KBM-7 (cell line): ENCODE results near the gene TOMM34.

Source experiments
- DNase-seq: peaks from one replicate; pipeline ENCODE4 v3.0.0-alpha.2; 2015
- in situ Hi-C: fragments of 300-500 bp; cut with MboI; formaldehyde crosslinking; loops from 2 replicates; pipeline ENCODE4 v1.14.3; 2020; ENCODE audit warnings: low sequenced_read_pairs, low pct_unique_long_range_greater_than_20kb, mixed read lengths

The TOMM34 gene, protein sequence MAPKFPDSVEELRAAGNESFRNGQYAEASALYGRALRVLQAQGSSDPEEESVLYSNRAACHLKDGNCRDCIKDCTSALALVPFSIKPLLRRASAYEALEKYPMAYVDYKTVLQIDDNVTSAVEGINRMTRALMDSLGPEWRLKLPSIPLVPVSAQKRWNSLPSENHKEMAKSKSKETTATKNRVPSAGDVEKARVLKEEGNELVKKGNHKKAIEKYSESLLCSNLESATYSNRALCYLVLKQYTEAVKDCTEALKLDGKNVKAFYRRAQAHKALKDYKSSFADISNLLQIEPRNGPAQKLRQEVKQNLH

DNA sequence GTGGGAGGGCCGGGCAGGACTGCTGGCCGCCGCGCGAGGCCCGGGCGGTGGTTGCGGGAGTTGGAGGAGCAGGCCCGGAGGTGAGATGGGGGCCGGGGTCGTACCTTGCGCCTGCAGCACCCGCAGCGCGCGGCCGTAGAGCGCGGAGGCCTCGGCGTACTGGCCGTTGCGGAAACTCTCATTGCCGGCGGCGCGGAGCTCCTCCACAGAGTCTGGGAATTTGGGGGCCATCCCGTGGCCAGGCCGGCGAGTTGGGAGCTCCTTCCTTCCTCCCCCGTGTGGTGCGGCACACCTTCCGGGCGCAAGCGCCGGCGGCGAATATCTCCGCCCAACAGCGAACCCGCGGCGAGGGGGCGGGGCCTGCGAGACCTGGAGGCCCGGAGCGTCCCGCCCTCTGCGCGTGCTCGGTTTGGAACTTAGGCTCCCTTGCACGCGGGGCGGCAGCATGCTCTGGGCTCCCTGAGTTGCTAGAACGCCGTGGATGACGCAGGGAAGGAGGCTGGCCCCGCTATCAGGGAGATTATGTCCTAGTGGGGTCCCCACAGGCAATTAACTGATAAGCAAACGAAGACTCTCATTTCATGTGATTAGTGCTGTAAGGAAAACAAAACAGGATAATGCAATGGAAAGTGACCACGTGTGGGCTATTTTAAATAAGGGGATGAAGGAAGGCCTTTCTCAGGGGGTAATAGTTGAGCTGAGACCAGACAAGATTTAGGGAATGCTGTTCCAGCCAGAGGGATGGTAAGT is at the start of gene TOMM34:
Gene TOMM34 (minus strand): TSS at position 295 of the 750 bp plus-strand sequence. CDS start 64 bp downstream, at position 231.
- in situ Hi-C loops, result no loop called here
- peak; percentile 95 for DNase-seq

DNA sequence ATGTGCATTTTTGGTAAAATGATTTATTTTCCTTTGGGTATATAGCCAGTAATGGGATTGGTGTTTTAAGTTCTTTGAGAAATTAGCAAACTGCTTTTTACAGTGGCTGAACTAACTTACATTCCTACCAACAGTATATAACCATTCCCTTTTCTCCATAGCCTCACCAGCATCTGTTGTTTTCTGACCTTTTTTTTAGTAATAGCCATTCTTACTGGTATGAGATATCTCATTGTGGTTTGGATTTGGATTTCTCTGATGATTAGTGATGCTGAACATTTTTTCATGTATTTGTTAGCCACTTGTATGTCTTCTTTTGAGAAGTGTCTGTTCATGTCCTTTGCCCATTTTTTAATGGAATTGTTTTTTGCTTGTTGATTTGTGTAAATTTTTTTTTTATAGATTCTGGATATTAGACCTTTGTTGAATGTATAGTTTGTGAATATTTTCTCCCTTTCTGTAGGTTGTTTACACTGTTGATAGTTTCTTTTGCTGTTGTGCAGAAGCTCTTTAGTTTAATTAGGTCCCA is 48.4 kb upstream of the TOMM34 start:
- in situ Hi-C loops, result no loop called here
- DNase-seq, result no peak

DNA sequence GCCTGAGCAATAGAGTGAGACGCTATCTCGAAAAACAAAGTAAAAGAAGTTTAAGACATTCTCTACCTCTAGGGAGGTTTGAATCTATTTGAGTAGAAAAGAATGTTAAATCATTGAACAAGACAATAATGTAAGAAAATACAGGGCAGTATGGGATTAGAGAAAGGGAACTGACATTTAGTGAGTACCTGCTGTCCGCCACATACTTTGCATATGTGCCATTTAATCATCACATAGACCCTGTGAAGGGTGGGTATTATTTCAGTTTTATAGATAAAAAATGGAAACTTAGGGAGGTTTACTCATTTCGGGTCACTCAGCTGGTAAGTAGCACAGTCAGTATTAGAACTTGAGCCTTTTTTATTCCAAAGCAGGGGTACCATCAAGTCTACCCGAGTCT is 37.5 kb upstream of the TOMM34 start:
- in situ Hi-C loops, result no loop called here
- no peak for DNase-seq

DNA sequence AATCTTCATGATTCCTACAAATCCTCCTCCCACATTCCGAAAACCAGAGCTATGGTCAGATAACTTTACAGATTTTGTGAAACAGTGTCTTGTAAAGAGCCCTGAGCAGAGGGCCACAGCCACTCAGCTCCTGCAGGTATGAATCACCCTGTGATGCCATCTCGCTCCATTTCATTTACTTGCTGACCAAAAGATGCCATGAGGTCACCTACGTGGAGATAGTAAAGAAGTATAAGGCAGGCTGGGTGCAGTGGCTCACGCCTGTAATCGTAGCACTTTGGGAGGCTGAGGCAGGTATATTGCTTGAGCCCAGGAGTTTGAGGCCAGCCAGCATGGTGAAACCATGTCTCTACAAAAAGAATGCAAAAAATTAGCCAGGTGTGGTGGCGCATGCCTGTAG is 37.0 kb upstream of the TOMM34 start:
- DNase-seq, result no peak
- in situ Hi-C loops, result no loop called here

DNA sequence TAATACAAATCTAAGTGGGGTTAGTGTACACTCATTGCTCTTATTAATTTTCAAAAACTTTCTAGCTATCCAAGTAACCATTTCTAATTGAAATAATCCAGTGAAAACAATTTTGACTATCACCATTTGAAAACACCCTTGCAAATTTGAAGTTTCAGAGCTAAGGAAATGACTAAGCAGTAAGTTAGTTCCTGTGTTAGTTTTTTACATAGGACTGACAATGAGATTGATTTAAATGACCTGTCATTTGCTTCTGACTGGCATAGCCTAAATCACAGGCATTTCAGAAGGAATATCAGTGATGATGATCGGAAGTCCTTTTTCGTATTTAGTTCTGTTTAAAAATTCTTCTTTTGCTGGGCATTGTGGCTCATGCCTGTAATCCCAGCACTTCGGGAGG is 33.1 kb upstream of the TOMM34 start:
- DNase-seq, result peak; percentile 19
- in situ Hi-C loops, result no loop called here

DNA sequence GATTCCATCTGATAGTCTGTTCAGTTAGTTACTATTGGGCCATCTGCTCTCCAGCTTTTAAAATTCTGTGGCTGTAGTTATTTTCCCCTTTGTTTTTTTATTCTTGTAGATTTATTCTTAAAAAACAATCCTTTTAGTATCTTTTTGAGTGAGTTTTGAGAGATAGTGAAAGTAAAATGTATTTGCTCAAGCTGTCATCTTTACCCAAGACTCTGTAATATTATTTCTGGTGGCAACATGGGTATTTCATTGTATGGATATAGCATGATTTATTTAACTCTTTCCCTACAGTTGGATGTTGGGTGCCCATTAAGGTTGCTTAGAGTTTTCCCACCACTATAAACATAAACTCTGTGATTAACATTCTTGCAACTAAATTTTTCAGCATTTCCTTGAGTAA is 30.8 kb upstream of the TOMM34 start:
- in situ Hi-C loops, result no loop called here
- no peak for DNase-seq

DNA sequence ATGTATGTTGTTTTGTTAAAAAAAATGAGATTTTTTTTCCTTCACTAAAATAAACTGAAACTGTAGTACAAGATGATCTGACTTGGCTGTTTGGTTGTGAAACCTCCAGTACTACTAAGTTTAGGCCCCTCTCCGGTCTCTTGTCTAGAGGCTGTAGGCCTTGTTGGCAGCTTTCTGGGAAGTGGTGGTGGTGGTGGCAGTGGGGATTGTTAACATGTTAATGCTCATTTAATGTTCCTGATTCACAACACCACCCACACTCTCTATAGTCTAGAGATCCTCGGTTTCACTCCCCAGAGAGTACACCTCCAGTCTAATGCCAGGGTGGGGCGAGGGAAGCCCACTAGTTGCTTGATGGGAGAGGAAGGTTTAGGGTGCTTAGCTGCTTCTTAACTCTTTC is 30.2 kb upstream of the TOMM34 start:
- peak; percentile 32 for DNase-seq
- in situ Hi-C loops, result no loop called here

DNA sequence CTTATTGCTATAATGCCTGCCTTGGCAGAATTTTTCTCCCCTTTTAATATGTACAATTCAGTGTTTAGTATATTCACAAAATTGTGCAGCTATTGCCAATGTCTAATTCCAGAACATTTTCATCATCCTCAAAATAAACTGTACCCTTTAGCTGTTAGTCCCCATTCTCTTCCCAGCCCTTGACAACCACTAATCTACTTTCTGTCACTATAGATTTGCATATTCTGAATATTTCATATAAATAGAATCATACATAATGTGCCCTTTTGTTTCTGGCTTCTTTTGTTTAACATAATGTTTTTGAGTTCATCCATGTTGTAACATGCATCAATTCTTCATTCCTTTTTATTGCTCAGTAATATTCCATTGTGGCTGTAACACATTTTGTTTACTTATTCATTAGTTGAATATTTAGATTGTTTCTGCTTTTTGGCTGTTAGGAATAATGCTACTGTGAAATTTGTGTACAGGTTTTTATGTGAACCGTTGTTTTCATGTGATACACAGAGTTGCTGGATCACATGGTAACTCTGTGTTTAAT is 28.5 kb upstream of the TOMM34 start:
- DNase-seq, result no peak
- in situ Hi-C loops, result no loop called here

DNA sequence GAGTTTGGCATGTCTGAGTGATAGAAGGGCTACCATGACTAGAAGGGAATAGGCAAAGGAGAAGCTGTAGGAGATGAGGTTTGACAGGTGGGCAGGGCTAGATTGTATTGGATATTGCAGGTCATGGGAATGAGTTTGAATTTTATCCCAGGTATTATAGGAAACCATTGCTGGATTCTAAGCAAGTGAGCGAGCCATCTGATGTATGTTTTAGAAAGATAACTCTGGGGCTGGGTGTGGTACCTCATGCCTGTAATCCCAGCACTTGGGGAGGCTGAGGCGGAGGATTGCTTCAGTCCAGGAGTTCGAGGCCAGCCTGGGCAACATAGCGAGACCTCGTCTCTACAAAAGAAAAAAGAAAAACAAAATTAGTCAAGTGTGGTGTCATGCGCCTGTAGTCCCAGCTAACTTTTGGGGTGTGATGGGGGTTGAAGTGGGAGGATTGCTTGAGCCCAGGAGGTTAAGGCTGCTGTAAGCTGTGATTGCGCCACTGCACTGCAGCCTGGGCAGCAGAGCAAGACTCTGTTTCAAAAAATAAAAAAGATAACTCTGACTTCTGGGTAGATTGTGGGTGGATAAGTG is 23.0 kb upstream of the TOMM34 start:
- in situ Hi-C loops, result no loop called here
- no peak for DNase-seq

DNA sequence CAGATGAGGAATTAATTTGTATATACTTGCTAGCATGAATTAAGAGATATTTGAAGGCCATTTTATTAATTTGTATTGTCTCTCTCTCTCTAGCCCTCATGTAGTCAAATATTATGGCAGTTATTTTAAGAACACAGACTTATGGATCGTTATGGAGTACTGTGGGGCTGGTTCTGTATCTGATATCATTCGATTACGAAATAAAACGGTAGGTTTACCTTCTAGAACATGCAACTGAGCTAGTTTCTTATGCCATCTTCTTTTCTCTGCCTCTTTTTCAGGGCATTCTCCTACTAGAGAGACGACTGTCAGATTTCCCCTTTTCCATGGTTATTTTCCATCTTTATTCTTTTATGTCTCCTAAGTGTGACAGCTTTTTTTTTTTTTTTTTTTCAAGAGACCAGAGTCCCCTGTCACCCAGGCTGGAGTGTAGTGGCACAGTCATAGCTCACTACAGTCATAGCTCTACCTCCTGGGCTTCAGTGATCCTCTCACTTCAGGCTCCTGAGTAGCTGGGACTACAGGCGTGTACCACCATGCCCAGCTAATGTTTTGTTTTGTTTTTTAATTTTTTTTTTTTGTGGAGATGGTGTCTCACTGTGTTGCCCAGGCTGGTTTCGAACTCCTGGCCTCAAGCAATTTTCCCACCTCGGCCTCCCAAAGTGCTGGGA is 21.7 kb upstream of the TOMM34 start:
- no peak for DNase-seq
- in situ Hi-C loops, result no loop called here

DNA sequence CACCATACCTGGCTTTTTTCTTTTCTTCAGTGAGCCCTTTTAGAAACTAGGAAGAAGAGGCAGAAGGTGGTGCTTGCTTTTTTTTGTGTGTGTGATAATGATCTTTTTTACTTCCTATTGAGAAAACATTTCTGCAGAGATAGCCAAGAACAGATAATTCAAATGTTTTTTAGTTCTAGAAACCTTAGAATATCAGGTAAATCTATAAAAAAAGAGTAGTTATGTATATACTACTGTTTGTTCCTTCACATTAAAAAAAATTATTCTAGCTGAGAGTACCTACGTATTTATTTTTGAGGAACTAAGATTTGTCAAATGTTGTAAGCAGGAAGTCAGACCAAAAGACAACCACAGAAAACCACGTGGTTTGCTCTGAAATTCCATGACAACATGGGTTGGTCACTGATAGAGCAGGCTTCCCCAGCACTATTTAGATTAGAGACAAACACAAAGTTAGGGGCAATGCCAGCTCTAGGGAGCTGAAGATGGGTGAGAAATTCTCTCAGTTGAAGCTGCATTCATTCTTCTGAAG is 19.0 kb upstream of the TOMM34 start:
- peak; percentile 96 for DNase-seq
- in situ Hi-C loops, result no loop called here

DNA sequence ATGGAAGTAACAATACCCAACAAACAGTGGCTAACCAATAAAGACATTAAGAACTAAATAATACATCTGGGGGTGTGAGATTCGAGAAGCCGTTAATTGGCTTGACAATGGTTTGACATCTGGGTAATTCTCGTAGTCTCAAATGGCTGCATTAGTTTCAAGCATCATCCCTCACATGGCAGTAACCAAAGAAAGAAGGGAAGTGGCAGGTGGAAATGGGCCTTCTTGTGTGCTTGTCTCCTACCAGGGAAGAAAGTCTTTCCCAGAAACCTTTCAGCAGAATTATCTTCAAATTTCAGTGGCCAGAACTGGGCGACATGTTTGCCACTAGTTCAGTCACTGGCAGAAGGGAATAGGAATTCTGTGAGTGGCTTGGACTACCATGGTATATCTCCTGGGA is 16.5 kb upstream of the TOMM34 start:
- in situ Hi-C loops, result no loop called here

DNA sequence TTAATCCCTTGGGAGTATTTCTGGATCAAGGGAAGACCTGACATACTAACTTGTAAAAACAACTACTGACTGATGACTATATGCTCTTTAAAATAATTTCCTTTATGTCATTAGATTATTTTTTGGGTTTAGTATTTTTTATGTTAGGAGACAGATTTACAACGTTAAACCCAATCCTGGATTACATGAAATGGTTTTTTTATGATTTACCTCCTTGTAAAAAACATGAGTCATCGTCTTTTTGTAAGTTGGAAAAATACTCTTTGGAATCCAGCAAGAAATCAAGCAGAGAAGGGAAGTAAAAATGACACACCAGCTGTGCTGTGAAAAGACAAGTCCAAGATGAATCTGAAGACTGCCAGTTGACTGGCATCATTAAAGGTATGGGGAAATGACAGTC is 12.9 kb upstream of the TOMM34 start:
- in situ Hi-C loops, result no loop called here

More for the DNA sequence above, 16.5 kb upstream of the TOMM34 start:
- DNase-seq, result no peak

DNA sequence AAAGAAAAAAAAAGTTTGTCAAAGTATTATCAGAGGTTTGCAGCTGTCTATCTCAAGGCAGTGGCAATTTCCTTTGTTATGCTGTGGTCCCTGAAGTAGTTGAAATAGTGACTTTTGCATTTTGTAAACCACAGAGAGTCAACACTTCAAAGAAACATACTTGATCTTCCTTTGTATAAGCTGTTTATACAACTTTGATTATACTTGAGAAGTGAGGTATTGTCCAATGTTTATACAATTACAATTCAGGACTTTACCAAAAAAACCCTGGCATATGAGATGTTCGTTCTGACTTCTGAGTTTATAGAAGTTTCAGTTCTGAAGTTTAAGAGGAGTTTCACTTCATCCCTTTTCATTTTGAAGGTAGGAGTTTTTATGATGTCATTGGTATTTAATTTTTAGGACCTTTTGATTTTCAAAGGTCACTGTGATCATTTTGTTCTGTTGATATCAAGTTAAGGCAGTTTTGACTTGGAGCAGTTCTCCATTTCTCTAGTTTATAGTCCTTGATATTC is 10.1 kb upstream of the TOMM34 start:
- in situ Hi-C loops, result no loop called here
- no peak for DNase-seq

More for the DNA sequence above, 12.9 kb upstream of the TOMM34 start:
- DNase-seq, result no peak

DNA sequence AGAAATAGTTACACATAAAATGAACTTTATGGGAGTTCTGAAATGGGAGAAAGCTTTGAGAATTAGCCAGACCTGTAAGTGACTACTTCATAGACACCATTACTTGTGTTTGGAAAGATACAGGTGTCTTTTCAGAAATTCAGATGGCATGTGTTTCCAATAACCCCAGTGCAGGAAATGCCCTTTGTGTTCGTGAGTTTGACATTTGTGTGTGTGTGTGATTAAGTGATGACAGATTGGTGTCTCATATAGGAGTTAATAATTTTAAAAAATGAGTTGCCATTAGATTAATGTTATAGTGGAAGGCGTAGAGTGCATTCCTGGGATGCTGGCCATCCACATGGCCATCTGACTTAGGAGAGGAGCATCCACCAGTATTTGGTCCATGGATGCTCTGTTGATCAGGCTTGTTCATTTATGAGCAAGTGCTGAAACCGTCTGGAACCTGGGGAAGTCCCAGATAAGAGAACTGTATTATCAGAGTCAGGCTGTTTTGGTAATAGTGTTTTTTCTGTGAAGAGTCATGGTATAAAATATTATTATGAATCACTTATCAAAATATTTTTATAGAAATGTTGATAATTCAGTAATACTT is 9.2 kb upstream of the TOMM34 start:
- DNase-seq, result no peak
- in situ Hi-C loops, result no loop called here

DNA sequence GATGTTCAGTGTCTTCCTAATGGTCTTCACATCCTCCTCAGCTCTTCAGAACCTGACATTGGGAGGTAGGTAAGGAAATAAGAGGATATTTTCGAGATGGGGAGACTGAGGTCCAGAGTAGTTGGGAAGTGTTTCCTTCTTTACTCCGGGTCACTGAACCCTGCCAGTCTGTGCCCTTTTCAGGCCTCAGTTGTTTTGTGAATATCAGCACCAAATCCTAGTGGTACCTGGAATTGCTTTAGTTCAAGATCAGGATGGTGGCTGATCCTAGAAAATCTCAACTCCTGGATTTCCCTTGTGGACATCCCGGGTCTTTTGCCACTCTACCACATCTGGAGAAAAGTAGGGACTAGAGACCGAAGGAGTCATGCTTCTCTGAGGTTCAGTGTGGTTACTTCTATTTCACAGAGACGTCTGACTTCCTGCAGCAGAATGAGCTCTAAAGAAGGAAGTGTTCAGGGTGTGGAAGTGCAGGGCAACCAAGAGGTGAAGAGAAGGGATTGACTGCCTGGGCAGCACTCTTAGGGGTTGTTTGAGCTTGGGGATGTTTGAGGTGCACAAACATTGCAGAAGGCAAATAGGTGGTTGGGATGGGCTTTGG is 7.1 kb upstream of the TOMM34 start:
- in situ Hi-C loops, result no loop called here
- peak; percentile 63 for DNase-seq

DNA sequence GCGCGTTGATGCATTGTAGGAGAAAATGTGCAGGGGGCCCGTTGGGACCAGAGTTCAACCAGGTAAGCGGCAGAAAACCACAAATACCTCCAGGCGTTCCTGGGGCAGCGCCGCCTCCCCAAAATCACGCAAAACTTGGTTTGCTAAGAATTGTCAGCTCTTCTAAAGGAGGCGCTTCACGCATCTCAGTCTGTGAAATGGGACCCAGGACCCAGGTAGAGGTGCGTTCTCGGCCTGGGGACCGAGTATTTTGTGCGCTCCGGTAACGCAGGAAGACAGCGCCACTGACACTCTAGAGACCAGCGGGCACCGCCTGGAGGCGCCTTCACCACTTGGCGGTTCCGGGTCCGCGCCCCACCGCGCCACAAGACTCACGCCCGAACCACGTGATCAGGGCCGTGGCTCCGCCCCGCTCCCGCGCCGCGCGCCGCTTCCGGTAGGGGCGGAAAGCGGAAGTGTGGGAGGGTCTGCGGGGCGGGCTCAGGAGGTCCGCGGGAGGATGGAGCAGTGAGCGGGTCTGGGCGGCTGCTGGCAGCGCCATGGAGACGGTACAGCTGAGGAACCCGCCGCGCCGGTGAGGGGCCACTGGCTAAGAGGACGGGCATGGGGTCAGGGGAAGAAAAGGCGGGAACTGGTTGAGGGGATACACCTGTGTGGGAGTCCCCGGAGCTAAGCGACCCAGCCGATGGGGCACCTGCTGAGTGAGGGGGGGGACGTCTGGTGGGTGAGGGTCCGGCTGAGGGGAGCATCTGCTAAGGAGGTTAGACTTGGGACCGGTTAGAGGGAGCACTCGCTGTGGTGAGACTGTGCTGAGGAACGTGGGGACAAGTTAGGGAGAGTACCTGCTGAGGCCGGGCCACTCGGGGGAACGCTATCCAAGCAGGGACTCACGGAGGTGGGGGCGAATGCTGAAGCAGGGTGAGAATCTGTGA is 6.1 kb upstream of the TOMM34 start, which contains the start of gene STK4:
Gene STK4 (plus strand): TSS at position 483 of the 932 bp plus-strand sequence. CDS start 57 bp downstream, at position 540.
- in situ Hi-C loops, result no loop called here
- peak; percentile 98 for DNase-seq
